Cerebellar nuclear complex (tissue), 1 donor: ENCODE measurements around the gene UBXN7.
"Not testable (repeated sequence)": the region's sequence is repeated elsewhere in the genome, so short reads cannot be mapped to it uniquely, and the experiment has no call there.

ENCODE experiments used
- DNase-seq, 2 experiments: peaks; one replicate each; lab custom pipeline; 2025; lab: John Stamatoyannopoulos, UW

UBXN7 gene

DNA sequence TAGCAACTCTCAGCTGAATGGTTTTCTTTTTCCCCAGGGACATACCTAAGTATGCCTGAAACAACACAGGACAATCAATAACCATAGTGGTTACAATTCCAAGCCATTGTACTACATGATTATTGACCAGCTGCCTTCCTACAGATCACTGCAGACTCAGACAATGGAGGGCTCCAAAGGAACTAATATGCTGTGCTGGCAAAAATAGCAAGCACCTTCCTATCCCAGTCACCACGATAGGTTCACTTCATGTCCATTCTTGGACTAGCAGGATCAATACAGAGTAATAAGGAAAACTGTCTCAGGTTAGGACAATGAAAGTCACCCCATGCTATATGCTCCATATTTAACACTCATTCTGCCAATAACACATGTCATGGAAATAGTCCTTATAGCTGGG is 76.6 kb downstream of the UBXN7 start:
- no peak for DNase-seq

- no peak for DNase-seq
Observed at GRCh38 chr3:196354132-196354531, 78.1 kb downstream of the UBXN7 start.

DNA sequence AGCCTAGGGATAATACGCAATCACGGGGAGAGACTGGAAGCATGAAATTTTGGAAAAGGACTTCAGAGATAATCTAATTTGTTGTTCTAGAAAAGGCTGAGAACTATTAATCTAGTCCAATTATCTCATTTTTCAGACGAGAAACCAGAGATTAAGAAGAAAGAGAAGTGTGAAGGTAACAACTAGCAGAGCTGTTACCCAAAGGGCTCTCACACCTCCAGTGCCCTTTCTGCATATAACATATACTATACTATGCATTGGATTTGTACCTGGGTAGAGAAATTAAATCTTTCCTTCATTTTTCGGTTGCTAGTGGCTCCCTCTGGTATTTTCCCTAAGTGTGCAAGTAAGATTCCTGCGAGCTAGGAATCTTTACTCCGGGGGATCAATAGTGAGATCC is 80.7 kb downstream of the UBXN7 start:
- DNase-seq = no peak

DNA sequence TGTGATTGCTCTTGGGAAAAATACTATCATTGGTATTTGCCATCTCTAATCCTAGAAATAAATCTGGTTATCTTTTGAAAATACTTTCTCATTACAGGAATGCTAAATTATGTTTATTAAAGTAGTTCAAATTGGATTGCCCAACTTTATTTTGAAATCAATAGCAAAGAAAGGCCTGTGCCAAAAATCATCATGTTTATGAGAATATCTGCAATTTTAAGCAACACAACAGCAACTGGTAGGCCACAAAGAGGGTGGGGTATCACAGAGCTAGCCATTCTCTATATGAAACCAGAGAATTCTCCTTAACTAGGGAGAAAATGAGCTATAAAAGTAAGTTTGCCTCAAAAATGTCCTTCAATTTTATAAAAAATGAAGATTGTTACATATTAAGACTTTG is 82.2 kb downstream of the UBXN7 start:
- DNase-seq = no peak

DNA sequence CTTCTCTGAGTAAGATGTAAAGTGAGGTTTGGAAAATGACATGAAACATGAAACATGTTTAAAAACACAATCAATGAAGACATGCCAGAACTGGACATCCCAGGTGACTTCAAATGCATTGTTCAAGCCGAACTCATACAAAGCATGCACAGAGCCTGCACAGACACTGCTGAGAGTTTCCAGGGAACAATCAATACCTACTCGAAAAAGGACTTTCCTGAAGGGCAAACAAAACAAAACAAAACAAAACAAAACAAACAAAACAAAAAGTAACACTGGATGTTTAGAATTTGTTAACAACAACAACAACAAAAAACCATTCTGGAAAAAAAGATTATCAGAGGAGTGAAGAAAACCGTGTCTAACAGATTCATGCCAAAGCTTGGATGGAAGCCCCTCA is 83.5 kb downstream of the UBXN7 start:
- DNase-seq = no peak

GRCh38 chr3:196344663-196345062 is 87.6 kb downstream of the UBXN7 start:
- no peak for DNase-seq

- not testable (repeated sequence) for DNase-seq
Observed at GRCh38 chr3:196343917-196344316, 88.3 kb downstream of the UBXN7 start.

DNA sequence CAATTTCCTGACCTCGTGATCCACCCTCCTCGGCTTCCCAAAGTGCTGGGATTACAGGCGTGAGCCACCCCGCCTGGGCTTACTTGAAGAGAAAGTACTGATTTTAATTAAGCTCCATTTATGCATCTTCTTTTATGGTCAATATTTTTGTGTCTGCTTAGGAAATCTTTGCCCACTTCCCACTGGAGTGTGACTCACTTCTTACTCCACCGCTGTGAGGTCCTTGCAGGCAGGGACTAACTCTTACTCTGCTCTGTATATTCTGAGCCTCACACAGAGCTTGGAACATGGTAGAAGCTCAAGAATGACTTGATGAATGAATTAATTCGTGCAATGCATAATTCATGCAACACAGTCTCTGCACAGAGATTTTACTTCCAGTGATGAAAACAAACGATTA is 91.1 kb downstream of the UBXN7 start:
- no peak for DNase-seq

DNA sequence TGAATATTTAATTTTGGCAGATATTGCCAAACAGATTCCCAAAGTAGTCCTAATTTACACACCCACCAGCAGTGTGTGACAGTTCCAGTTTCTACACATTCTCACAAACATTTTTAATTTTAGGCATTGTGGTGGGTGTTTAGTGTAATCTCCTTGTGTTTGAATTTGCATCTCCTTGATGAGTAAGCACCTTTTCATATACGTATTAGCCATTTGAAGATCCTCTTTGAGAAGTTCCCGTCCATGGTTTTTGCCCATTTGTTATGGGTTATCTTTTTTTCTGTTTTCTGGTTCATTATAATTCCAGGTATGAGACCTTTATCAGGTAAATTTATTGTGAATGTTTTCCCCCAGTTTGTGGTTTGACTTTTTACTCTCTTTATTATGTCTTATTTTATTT is 91.8 kb downstream of the UBXN7 start:
- no peak for DNase-seq

- DNase-seq = no peak
Observed at GRCh38 chr3:196339493-196340254, 92.6 kb downstream of the UBXN7 start.

DNA sequence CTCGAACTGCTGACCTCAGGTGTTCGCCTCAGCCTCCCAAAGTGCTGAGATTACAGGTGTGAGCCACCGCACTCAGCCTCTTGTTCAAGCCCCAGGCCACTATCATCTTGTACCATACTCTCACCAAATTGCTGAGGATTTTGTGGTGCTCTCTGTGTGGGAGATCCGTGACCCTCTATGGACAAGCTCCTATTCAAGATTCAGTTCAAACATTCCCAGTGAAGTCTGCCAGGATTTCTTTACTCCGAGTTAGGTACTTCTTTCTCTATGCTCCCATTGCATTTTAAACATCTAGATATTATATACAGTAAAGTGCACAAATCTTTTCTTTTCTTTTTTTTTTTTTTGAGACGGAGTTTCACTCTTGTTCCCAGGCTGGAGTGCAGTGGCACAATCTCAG is 93.2 kb downstream of the UBXN7 start:
- DNase-seq = no peak

GRCh38 chr3:196336319-196337145 is 95.7 kb downstream of the UBXN7 start:
- no peak for DNase-seq

GRCh38 chr3:196335503-196335948 is 96.7 kb downstream of the UBXN7 start:
- no peak for DNase-seq

DNA sequence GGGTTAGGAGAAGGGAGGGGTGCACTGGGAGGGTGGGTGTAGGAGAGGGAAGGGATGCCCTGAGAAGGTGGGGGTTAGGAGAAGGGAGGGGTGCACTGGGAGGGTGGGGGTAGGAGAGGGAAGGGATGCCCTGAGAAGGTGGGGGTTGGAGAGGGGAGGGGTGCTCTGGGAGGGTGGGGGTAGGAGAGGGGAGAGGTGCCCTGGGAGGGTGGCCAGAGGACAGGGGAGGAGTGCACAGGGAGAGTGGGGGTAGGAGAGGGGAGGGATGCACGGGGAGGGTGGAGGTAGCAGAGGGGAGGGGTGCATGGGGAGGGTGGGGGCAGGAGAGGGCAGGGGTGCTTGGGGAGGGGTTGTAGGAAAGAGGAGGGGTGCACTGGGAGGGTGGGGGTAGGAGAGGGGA is 97.2 kb downstream of the UBXN7 start:
- no peak for DNase-seq

GRCh38 chr3:196332168-196332567 is 100.1 kb downstream of the UBXN7 start:
- DNase-seq = no peak

GRCh38 chr3:196327405-196327804 is 104.8 kb downstream of the UBXN7 start:
- DNase-seq = no peak

- no peak for DNase-seq
Observed at GRCh38 chr3:196326936-196327335, 105.3 kb downstream of the UBXN7 start.

DNA sequence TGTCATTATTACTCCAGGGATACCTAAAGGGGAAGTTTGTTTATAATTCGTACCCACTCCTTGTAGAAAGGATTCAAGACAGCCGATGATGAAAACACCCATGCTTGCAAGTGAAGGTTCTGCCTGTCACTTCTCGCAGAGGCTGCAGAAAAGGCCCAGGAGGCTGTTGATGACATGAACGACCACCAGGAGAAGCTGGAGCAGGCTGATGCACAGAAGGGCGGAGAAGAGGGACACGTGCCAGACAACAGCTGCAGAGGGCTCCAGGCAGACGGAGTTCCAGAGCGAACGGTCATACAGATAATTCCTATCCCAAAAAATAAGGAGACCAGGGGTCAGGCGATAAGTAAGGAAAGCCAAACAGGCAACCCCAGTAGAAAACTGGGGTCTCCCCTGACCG is 108.5 kb downstream of the UBXN7 start:
- DNase-seq = no peak

DNA sequence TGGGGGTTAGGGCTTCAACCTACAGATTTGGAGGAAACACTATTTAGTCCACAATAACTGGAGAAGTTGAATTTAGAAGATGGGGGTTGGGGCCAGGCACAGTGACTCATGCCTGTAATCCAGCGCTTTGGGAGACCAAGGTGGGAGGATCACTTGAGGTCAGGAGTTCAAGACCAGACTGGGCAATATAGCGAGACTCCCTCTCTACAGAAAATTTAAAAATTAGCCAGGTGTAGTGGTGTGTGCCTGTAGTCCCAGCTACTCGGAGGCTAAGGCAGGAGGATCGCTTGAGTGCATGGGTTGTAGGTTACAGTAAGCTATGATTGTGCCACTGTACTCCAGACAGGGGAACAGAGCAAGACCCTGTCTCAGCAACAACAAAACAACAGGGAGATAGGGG is 109.2 kb downstream of the UBXN7 start:
- DNase-seq = no peak

GRCh38 chr3:196321162-196321561 is 111.1 kb downstream of the UBXN7 start:
- no peak for DNase-seq

DNA sequence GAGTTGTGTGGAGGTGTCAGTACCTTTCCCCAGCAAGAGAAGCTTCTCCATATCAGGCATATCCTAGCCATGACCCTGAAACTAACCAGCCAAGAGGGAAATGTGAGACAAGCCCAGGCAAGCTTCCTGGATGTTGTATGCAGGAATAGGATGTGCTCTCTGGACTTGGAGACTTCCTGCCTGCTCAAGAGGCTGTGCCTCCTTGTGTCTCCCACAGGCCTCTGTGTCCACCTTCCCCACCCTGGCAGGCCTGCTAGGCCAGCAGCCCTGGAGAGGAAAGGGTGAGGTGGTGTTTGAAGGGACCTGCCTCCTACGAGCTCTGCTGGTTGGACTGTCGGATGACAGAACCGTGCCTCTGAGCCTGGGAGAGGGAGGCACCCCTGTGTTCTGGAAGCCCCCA is 112.1 kb downstream of the UBXN7 start:
- no peak for DNase-seq

DNA sequence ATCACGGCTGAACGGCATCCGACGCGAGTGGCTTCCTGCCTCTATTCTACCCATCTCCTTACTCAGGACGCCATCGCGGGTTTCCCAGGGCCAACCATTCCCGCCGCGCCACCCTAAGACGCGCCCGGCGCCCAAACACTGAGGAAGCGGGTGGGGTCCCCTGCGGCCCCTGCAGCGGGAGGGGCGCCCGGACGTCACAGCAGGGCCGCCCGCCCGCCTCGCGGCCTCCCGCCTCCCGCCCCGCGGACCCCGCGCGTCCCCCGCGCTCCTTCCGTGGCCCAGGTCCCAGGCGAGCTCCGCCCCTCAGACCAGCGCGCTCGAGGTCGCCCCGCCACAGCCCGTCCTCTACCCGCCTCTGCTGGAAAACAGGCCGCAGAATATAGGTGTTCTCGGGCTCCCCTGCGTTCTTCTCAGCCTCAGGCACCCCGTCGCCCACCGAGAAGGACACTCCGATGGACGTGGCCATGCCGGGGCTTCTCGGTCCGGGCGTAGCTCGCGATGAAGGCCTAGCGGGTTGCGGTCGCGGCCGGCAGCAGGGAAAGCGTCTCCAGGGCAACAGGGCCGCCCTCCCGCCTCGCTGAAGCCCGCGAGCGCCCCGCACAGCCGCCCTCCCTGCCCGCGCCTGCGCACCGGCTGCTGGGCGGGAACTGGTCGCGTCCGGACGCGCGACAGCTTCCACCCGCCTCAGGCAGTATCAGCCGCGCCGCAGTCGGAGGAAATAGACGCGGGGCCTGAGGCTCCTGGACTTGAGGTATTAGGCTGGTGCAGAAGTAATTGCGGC is 114.3 kb downstream of the UBXN7 start, which contains the start of gene DYNLT2B:
DYNLT2B (minus strand) TSS at position 554 of the 781 bp plus-strand sequence; CDS start at position 466, 88 bp downstream.
- peak in 1 of 2 experiments; percentile 50 for DNase-seq
